CD4-positive, CD25-positive, alpha-beta regulatory T cell (primary cell): ENCODE measurements around the gene VDR. TPM values are rescaled to one million over a fixed set of nuclear protein-coding genes. Genes with fewer than 3 reads are reported as not detected.
A peak's percentile ranks its signal among the peaks of the same experiment; 100 is the strongest.
"Not testable (repeated sequence)": the region's sequence is repeated elsewhere in the genome, so short reads cannot be mapped to it uniquely, and the experiment has no call there.

ENCODE experiments used
- ATAC-seq, 2 donors: fragments of 150-1000 bp; cut with Tn5 transposase; one replicate each; pipeline ENCODE4 v1.10.0; 2021; ENCODE audit warnings: low read depth in 2 of 2, moderate number of reproducible peaks in 2 of 2, moderate library complexity in 1 of 2
- DNase-seq, 3 donors: peaks; one replicate each; pipeline versions ENCODE4 v3.0.0 to v3.0.0-alpha.2; 2012 to 2022; ENCODE audit warnings: mixed read lengths in 1 of 3
- H3K27ac ChIP-seq: one replicate; pipeline ENCODE4 v1.7.0; 2013; ENCODE audit warnings: mild to moderate bottlenecking, low read length; ENCODE audit not compliant: insufficient read depth, poor library complexity, severe bottlenecking
- H3K27me3 ChIP-seq: one replicate; pipeline ENCODE4 v1.7.0; 2013; ENCODE audit warnings: low read length; ENCODE audit not compliant: control insufficient read depth, insufficient read depth
- H3K36me3 ChIP-seq: one replicate; pipeline ENCODE4 v1.7.0; 2013; ENCODE audit warnings: mild to moderate bottlenecking, low read length, moderate library complexity; ENCODE audit not compliant: control insufficient read depth, insufficient read depth
- H3K4me1 ChIP-seq: 2 replicates; pipeline ENCODE4 v1.7.0; 2013; ENCODE audit warnings: mild to moderate bottlenecking, low read length; ENCODE audit not compliant: insufficient read depth, control insufficient read depth, poor library complexity, severe bottlenecking
- H3K4me3 ChIP-seq: one replicate; pipeline ENCODE4 v1.7.0; 2013; ENCODE audit warnings: low read depth, mild to moderate bottlenecking, low read length, moderate library complexity
- H3K9me3 ChIP-seq, 2 experiments: 1 replicate in 1 of 2; 2 replicates in 1 of 2; pipeline ENCODE4 v1.7.0; 2013; ENCODE audit warnings: low read length in 2 of 2, mild to moderate bottlenecking in 1 of 2, moderate library complexity in 1 of 2; ENCODE audit not compliant: control insufficient read depth in 2 of 2
- H3K27ac Mint-ChIP-seq, 3 donors: one replicate each; pipeline ENCODE4 v1.8.0; 2020 to 2022; ENCODE audit warnings: mild to moderate bottlenecking in 3 of 3, mixed read lengths in 3 of 3, moderate library complexity in 2 of 3
- H3K27me3 Mint-ChIP-seq: one replicate; pipeline ENCODE4 v1.8.0; 2022; ENCODE audit warnings: mild to moderate bottlenecking, mixed read lengths
- H3K36me3 Mint-ChIP-seq: one replicate; pipeline ENCODE4 v1.8.0; 2020; ENCODE audit warnings: mixed read lengths
- H3K4me1 Mint-ChIP-seq, 4 donors: one replicate each; pipeline ENCODE4 v1.8.0; 2020 to 2022; ENCODE audit warnings: mixed read lengths in 4 of 4, mild to moderate bottlenecking in 1 of 4
- H3K4me3 Mint-ChIP-seq, 4 donors: one replicate each; pipeline ENCODE4 v1.8.0; 2020 to 2022; ENCODE audit warnings: mild to moderate bottlenecking in 4 of 4, mixed read lengths in 4 of 4, moderate library complexity in 3 of 4
- H3K9me3 Mint-ChIP-seq, 7 donors: one replicate each; pipeline ENCODE4 v1.8.0; 2020 to 2022; ENCODE audit warnings: mixed read lengths in 7 of 7, mild to moderate bottlenecking in 3 of 7, moderate library complexity in 2 of 7
- polyA plus RNA-seq, 4 donors: library from polyadenylated mRNA; unstranded; fragments of 300-500 nt; fragmentation: Illumina TruSeq; gene quantifications; one replicate each; pipeline ENCODE4 v1.2.3, GENCODE V29; 2021
- total RNA-seq: library from RNA; stranded (reverse); gene quantifications from one replicate; pipeline ENCODE4 v1.2.3, GENCODE V29; 2022

VDR gene
- total and polyA plus RNA-seq, 5 donors from 2014 or later, result 1.6 to 4.5 (median 2.8) TPM

DNA sequence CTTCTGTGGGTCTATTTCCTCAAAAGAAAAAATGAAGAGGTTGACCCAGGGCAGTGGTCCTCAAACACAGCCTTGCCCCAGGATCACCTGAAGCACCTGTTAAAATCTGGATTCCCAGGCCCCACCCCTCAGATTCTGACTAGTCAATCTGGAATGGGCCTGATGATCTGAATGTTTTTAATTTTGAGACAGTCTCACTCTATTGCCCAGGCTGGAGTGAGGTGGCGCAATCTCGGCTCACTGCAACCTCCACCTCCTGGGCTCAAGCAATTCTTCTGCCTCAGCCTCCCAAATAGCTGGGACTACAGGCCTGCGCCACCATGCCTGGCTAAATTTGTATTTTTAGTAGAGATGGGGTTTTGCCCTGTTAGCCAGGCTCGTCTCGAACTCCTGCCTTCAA is 89.3 kb downstream of the VDR start:
- not testable (repeated sequence) for ATAC-seq, H3K4me3 ChIP-seq, H3K27me3 ChIP-seq, H3K36me3 ChIP-seq, H3K9me3 ChIP-seq, DNase-seq, H3K27me3 Mint-ChIP-seq, H3K36me3 Mint-ChIP-seq, H3K9me3 Mint-ChIP-seq
- peak overlapping the region; percentile 61 to 97 (median 95) for H3K27ac Mint-ChIP-seq
- peaks cover 9 to 86% (median 58%) of the 10 kb centered on the region in 4 donors for H3K4me1 Mint-ChIP-seq
- peak overlapping the region; percentile 97 for H3K27ac ChIP-seq
- peak overlapping the region; percentile 89 to 95 (median 92) for H3K4me3 Mint-ChIP-seq
- peaks cover 87% of the 10 kb centered on the region for H3K4me1 ChIP-seq

DNA sequence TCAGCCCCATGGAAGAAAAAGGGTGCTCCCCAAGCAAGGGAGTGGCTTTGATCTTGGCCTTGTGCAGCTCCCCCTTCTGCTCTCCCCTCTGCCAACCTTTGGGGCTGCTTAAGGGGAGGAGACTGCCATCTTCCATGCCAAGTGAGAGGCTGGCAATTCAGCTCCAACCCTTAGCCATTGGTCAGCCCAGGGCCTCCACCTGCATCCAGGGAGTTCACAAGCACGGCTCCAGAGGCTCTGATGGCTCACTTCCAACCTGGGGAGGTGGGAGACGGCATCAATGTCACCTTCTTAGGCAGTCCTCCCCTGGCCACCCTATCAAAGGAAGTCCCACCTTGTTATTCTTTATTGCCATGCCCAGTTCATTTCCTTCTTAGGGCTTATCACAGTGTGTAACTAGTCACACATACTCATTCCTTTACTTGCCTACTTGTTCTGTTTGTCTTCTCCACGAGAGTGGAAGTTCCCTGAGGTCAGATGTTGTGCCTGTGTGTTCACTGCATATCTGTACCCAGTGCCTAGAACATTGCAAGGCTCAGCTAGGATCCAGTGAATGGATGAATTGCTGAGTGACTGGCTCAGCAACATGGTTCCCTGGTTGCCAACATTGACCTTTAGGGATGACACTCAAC is 90.1 kb downstream of the VDR start:
- peak overlapping the region; percentile 89 to 95 (median 92) for H3K4me3 Mint-ChIP-seq
- H3K27ac Mint-ChIP-seq, result peak overlapping the region; percentile 95 to 100 (median 97)
- no peaks in the 10 kb centered on the region for H3K9me3 ChIP-seq
- H3K4me3 ChIP-seq, result peak overlapping the region; percentile 77
- DNase-seq (no peak), ATAC-seq (no peak)
- H3K27me3 ChIP-seq, result no peaks in the 10 kb centered on the region
- no peaks in the 10 kb centered on the region for H3K27me3 Mint-ChIP-seq
- peak overlapping the region; percentile 97 for H3K27ac ChIP-seq
- peaks cover 12 to 90% (median 63%) of the 10 kb centered on the region in 4 donors for H3K4me1 Mint-ChIP-seq
- H3K4me1 ChIP-seq, result peaks cover 91% of the 10 kb centered on the region
- H3K9me3 Mint-ChIP-seq, result no peaks in the 10 kb centered on the region
- no peaks in the 10 kb centered on the region for H3K36me3 Mint-ChIP-seq
- H3K36me3 ChIP-seq, result peaks cover 4% of the 10 kb centered on the region

DNA sequence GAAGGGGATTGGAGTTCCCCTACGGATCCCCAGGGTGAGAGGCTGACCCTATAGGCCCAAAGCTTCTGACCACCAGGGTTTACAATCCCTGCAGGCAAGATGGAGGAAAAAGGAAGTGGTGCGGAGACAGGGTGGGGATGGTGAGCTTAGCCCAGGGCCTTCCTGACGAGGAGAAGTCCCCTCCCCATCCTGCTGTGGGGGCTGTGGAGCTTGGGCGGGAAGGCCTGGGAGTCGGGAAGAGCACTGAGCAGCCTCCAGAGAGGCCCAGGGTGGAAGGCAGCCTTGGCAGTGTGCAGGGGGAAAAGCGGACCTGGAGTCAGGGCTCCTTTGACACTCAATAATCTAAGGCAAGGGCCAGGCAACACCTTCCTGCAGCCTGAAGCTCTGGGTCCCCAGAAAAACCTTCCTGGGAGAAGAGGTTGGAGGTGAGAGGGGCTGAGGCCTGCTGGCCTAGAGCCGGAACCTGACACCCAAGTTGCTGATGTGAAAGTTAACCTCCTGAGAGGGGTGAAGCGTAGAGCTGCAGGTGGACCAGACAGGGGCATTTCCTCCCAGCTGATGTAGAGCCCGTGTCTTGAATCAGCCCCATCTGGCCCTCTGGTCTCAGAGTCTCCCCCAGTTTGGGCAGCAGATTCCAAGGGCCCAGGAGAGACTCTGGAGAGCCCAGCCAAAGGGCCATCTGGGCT is 91.1 kb downstream of the VDR start:
- H3K27ac ChIP-seq, result peak overlapping the region; percentile 97
- peaks cover 17 to 99% (median 70%) of the 10 kb centered on the region in 4 donors for H3K4me1 Mint-ChIP-seq
- no peaks in the 10 kb centered on the region for H3K36me3 Mint-ChIP-seq
- peaks cover 4% of the 10 kb centered on the region for H3K36me3 ChIP-seq
- DNase-seq, result peak in 1 of 3 donors; percentile 70
- no peaks in the 10 kb centered on the region for H3K9me3 Mint-ChIP-seq
- no peaks in the 10 kb centered on the region for H3K27me3 Mint-ChIP-seq
- H3K27ac Mint-ChIP-seq, result peak overlapping the region; percentile 95 to 100 (median 97)
- H3K27me3 ChIP-seq, result no peaks in the 10 kb centered on the region
- H3K4me1 ChIP-seq, result peaks cover 98% of the 10 kb centered on the region
- H3K4me3 ChIP-seq, result peak overlapping the region; percentile 77
- no peak for ATAC-seq
- peak overlapping the region; percentile 89 to 95 (median 92) for H3K4me3 Mint-ChIP-seq
- no peaks in the 10 kb centered on the region for H3K9me3 ChIP-seq

DNA sequence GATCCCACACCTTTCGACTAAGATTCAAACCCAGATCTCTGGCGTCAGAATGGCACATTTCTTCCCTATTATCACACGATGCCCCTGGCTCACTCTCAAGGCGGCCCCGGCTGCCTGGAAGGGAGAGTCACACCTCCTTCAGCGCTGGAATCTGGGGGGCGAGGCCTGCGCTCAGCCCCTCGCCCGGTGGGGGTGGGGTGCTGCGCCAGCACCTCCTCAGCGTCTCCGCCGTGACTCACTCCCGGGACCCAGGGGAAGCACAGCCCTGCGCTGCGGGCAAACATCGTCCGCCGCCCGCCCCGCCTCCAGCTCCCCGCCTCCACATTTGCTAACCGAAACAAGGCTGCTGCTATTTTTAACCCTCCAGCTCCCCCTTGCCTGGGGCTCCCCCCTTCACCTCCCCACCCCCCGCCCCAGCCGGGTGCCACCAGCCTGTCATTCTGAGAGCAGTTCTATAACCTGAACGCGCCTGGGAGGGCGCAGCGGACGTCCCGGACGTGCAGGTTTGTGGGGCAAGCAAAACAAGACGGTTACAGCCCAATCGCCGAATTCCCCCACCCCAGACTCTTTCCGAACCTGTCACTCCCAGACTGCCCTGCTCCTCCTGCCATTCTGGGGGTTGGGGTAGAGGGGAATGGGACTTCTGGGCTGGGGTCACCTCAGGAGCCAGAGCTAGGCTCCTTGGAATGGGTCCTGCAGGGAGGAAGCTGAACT is 91.8 kb downstream of the VDR start:
- ATAC-seq, result peak; percentile 75 to 80
- DNase-seq, result peak; percentile 87 to 98 (median 88)
- H3K4me1 Mint-ChIP-seq, result peaks cover 24 to 99% (median 72%) of the 10 kb centered on the region in 4 donors
- peak overlapping the region; percentile 95 to 100 (median 97) for H3K27ac Mint-ChIP-seq
- Histone ChIP-seq H3K9me3 (no peaks in the 10 kb centered on the region), H3K27ac (peak overlapping the region; percentile 97), H3K27me3 (no peaks in the 10 kb centered on the region), H3K4me3 (peak overlapping the region; percentile 88), H3K4me1 (peaks cover 98% of the 10 kb centered on the region), H3K36me3 (peaks cover 4% of the 10 kb centered on the region)
- H3K4me3 Mint-ChIP-seq, result peak overlapping the region; percentile 89 to 95 (median 92)
- no peaks in the 10 kb centered on the region for H3K36me3 Mint-ChIP-seq
- H3K27me3 Mint-ChIP-seq, result no peaks in the 10 kb centered on the region
- no peaks in the 10 kb centered on the region for H3K9me3 Mint-ChIP-seq

- Histone ChIP-seq H3K27ac (peak overlapping the region; percentile 97), H3K9me3 (no peaks in the 10 kb centered on the region), H3K4me3 (peak overlapping the region; percentile 88), H3K4me1 (peaks cover 98% of the 10 kb centered on the region), H3K27me3 (no peaks in the 10 kb centered on the region), H3K36me3 (peaks cover 4% of the 10 kb centered on the region)
- Mint-ChIP-seq H3K4me1 (peaks cover 28 to 99% (median 72%) of the 10 kb centered on the region in 4 donors), H3K36me3 (no peaks in the 10 kb centered on the region), H3K27me3 (no peaks in the 10 kb centered on the region), H3K4me3 (peak overlapping the region; percentile 89 to 95 (median 92)), H3K9me3 (no peaks in the 10 kb centered on the region), H3K27ac (peak overlapping the region; percentile 95 to 100 (median 97))
- no peak for ATAC-seq
- no peak for DNase-seq
Observed at GRCh38 chr12:47811581-47812484, 93.0 kb downstream of the VDR start.

DNA sequence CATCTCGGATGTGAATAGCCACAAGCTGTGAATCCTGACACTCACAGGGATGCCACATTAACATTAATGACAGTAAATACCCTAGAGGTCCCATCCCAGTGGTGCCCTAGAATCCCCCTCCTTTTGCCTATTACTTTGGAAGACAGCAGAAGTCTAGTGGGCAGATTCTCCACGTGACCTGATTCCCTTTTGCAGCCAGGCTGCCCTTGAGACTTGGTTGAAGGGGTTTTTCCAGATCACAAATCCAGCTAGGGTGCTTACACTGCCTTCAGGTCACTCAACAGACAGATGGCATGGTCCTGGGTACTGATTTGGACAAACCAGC is 93.8 kb downstream of the VDR start:
- peaks cover 98% of the 10 kb centered on the region for H3K4me1 ChIP-seq
- Mint-ChIP-seq H3K9me3 (no peaks in the 10 kb centered on the region), H3K4me1 (peaks cover 28 to 99% (median 72%) of the 10 kb centered on the region in 4 donors), H3K4me3 (peak overlapping the region; percentile 89 to 95 (median 92)), H3K27ac (peak overlapping the region; percentile 95 to 100 (median 97)), H3K27me3 (no peaks in the 10 kb centered on the region), H3K36me3 (no peaks in the 10 kb centered on the region)
- H3K36me3 ChIP-seq, result peaks cover 4% of the 10 kb centered on the region
- H3K4me3 ChIP-seq, result peak overlapping the region; percentile 74
- peak overlapping the region; percentile 97 for H3K27ac ChIP-seq
- ATAC-seq (no peak), DNase-seq (no peak)
- no peaks in the 10 kb centered on the region for H3K27me3 ChIP-seq
- no peaks in the 10 kb centered on the region for H3K9me3 ChIP-seq

- DNase-seq, H3K27me3 ChIP-seq, ATAC-seq, H3K36me3 ChIP-seq, H3K9me3 ChIP-seq, H3K36me3 Mint-ChIP-seq, H3K27me3 Mint-ChIP-seq, H3K9me3 Mint-ChIP-seq: not testable (repeated sequence)
- Mint-ChIP-seq H3K4me1 (peaks cover 28 to 99% (median 76%) of the 10 kb centered on the region in 4 donors), H3K27ac (peak overlapping the region; percentile 69 to 97 (median 95)), H3K4me3 (peak overlapping the region in 3 of 4 donors; percentile 36 to 90 (median 89))
- Histone ChIP-seq H3K4me3 (peak overlapping the region; percentile 32), H3K27ac (peak overlapping the region; percentile 97), H3K4me1 (peaks cover 98% of the 10 kb centered on the region)
Observed at GRCh38 chr12:47809518-47809917, 95.3 kb downstream of the VDR start.
